GM12873 (cell line): ENCODE data around the gene MYDGF.

Experiments
- TF ChIP-seq, protein P1 (sequence below): IDR thresholded peaks from 2 replicates; pipeline ENCODE4 v1.5.1; 2012; ENCODE audit warnings: low read depth, mild to moderate bottlenecking, moderate library complexity, low read length, control low read depth; ENCODE audit not compliant: insufficient read depth; ENCODE audit errors: missing control alignments

The MYDGF gene

DNA sequence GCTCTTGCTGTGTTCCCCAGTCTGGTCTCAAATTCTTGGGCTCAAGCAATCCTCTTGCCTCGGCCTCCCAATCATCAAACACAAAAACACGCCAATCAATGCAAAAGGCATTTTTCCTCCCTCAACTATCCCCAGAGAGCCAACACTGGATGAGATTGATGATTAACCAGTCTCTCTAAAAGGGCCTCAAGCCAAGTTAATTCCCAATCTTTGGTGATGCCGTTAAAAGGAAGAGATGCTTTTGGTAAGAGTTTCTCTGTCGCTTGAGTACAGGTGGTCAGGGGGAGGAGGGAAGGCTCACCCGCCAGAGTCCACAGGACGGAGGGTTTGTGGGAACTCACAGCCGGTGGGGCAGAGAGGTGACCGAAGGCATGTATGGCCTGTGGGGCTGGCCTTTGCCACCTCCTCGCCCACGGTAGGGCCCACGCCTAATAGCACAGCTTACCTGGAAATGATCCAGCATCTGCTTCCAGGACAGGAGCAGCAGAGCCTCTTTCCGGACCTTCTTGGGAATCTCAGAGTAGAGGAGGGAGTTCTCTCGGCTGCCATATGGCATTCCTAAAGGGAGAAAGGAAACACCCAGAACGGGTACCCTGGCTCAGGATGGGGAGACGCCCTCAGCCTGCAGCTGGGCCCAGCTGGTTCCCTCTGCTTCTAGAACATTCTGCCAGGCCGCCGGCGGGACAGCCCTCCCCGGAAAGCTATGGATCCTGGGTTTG lies 35.4 kb upstream of the MYDGF start:
- TF ChIP-seq, protein P1, sequence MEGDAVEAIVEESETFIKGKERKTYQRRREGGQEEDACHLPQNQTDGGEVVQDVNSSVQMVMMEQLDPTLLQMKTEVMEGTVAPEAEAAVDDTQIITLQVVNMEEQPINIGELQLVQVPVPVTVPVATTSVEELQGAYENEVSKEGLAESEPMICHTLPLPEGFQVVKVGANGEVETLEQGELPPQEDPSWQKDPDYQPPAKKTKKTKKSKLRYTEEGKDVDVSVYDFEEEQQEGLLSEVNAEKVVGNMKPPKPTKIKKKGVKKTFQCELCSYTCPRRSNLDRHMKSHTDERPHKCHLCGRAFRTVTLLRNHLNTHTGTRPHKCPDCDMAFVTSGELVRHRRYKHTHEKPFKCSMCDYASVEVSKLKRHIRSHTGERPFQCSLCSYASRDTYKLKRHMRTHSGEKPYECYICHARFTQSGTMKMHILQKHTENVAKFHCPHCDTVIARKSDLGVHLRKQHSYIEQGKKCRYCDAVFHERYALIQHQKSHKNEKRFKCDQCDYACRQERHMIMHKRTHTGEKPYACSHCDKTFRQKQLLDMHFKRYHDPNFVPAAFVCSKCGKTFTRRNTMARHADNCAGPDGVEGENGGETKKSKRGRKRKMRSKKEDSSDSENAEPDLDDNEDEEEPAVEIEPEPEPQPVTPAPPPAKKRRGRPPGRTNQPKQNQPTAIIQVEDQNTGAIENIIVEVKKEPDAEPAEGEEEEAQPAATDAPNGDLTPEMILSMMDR, result no peak

DNA sequence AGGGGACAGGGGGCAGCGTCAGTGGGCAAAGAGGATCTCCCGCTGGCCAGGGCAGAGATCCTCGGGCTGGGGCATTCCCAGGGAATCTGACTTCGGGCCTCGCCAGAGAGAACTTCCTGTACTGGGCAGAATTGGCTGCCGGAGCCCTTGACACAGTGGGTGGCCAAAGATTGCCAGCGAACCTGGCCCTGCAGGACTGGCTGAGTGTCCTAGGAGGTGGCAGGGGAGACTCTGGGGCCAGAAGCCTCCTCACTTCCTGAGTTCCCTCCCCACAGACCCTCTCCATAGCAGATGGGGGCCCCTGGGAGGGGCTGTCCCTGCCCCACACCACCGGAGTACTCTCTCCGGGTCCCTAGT lies 34.2 kb upstream of the MYDGF start:
- TF ChIP-seq, protein P1, result no peak

DNA sequence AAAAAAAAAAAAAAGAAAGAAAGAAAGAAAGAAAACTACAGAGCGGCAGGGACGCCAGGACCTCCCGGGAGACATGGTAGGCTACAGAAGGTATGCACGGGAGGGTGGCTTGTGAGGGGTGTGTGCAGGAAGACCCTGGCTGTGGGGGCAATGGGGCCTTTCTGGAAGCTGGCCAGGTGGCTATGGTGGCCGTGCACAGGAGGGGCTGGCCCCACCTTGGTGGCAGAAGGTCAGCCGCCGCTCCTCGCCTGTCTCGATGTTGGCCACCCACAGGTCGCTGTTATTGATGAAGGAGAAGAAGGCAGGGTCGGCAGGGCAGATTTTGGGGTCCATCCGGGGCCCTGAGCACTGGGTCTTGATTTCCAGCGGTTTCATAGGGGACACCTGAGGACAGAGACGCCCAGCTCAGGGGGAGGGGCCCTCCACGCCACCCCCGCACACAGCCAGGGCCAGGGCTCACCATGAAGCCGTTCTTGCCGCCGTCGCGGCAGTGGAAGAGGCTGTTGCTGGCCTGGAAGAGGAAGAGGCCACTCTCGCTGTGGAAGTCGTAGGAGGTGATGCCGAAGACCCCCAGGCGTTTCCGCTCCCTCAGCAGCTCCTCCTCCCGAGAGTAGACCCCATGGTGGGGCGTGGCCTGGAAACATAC lies 33.7 kb upstream of the MYDGF start:
- TF ChIP-seq, protein P1, result no peak

DNA sequence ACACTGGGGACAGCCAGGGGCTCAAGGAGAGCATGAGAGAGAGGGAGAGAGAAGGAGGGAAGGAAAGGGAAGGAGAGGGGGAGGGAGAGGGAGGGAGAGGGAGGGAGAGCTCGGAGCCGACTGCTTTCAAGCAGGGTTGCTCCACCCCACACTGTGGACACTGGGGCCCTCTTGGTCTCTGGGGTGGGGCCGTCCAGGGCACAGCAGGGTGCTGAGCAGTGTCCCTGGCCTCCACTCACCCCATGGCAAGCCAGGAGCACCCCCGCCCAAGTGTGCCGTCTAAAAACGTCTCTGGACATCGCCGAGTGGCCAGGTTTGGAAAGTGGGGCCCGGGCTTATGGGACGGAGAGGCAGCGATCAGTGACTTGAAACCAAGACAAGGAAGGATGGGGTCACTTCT lies 32.6 kb upstream of the MYDGF start:
- TF ChIP-seq, protein P1, result no peak

DNA sequence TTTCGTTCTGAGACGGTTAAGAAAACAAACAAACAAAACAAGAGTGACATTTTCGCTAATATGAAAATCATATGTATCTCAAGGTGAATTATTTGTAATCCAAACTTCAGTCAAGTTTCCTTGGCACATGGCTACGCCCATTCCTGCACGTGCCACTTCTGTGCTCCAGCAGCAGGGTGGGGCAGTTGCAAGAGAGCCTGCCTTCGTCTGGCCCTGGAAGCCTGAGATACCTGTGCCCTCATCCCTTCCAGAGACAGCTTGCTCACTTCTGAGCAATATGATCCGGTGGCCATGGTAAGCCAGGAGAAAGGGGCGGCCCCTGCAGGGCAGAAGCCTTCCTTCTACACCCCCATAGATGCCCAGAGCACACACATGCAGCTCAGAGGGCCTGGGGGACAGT lies 31.4 kb upstream of the MYDGF start:
- TF ChIP-seq, protein P1, result no peak

DNA sequence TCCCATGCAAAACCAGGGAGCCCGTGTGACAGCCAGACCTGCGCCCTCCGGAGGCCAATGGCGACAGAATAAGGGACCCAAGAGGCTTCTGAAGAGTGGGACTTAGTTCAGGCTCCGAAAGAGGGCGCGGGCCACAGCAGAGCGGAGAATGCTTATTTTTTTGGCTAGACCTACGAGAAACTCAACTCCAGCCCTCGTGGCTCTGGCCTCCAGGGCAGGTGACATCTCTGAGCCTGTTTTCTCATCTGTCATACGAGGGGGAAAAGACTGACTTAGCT lies 30.5 kb upstream of the MYDGF start:
- TF ChIP-seq, protein P1, result no peak

DNA sequence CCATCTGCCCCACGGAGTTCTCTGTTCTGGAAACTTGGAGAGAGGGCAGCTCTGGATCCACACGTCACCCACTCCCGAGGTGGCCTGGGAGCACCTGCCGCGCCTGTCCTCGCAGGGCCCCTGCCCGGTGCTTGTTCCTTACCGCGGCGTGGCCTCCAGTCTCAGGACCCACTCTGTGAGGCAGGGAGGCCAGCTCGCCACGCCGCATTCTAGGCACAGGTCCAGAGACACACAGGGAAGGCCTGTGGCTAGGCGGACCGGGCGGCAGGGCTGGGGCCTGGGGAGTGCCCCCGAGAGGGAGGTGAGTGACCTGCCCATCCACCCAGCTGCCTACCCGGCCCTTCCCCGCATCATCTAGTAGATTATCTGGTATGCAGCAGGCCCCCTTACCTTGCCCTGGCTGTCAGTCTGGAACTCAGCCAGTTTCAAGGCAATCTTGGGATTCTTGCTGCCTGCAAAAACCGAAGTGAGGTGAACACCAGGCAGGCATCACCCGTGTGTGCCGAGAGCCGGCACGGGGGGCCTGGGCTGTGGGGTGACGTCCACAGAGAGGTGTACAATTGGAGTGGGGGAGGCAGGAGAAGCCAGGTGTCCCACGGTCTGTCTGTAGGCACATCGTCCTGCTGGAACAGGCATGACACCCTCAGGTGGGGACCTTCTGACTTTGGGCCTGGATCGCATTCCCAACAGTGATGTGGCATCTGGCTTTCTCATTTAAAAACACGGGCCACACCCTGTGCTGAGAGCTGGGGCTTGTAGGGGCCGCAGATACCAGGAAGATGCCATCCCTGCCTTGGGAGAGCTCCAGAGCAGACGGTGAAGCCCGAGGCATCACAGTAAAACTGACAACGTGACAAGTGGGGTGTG lies 29.9 kb upstream of the MYDGF start:
- TF ChIP-seq, protein P1, result no peak
